ENCODE measurements around the gene PIR. TPM values are rescaled to one million over a fixed set of nuclear protein-coding genes. Genes with fewer than 3 reads are reported as not detected.

PIR gene
- total RNA-seq, 2 donors from 2014 or later = 3.9 to 5.3 TPM

DNA sequence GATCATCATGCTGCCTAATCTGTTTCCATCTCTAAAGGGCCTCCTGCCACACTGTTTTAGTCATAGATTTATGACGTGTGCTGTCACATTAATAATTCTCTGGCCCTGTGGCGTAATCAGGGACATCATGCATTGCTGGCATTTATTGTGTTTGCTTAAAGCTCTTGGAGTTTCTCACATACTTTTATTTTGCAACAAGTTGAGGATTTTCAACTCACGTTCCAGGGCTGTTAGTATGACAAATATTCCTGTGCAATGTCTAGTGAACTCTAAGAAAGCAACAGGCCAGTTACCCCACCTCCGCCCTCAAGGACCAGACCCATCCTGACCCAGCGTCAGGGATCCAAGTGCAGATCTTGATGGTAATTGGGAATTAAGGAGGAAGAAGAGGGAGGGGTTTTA, 150.1 kb downstream of the PIR start:
- Histone ChIP-seq H3K27ac (no peak overlapping the region), H3K4me1 (no peaks in the 10 kb centered on the region), H3K36me3 (replicated peaks in 1 of 2; ENCODE audit: insufficient read depth in 1 of 2, low read depth in 2 of 2) (no peaks in the 10 kb centered on the region), H3K9me3 (no peaks in the 10 kb centered on the region), H3K4me3 (no peak overlapping the region), H3K27me3 (no peaks in the 10 kb centered on the region)
- ATAC-seq (peak; percentile 66), DNase-seq (peak in 3 of 4 donors; percentile 7 to 19 (median 19))
- intact Hi-C loops (cut with DNase I) = no loop called here
- TF ChIP-seq, protein P1, sequence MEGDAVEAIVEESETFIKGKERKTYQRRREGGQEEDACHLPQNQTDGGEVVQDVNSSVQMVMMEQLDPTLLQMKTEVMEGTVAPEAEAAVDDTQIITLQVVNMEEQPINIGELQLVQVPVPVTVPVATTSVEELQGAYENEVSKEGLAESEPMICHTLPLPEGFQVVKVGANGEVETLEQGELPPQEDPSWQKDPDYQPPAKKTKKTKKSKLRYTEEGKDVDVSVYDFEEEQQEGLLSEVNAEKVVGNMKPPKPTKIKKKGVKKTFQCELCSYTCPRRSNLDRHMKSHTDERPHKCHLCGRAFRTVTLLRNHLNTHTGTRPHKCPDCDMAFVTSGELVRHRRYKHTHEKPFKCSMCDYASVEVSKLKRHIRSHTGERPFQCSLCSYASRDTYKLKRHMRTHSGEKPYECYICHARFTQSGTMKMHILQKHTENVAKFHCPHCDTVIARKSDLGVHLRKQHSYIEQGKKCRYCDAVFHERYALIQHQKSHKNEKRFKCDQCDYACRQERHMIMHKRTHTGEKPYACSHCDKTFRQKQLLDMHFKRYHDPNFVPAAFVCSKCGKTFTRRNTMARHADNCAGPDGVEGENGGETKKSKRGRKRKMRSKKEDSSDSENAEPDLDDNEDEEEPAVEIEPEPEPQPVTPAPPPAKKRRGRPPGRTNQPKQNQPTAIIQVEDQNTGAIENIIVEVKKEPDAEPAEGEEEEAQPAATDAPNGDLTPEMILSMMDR (IDR thresholded peaks at IDR 0.05) = no peak
- no peak for TF ChIP-seq POLR2A (IDR thresholded peaks at IDR 0.05)
- 47 to 56% methylated on average over 5 of the region's 5 CpGs for WGBS, 2 donors

DNA sequence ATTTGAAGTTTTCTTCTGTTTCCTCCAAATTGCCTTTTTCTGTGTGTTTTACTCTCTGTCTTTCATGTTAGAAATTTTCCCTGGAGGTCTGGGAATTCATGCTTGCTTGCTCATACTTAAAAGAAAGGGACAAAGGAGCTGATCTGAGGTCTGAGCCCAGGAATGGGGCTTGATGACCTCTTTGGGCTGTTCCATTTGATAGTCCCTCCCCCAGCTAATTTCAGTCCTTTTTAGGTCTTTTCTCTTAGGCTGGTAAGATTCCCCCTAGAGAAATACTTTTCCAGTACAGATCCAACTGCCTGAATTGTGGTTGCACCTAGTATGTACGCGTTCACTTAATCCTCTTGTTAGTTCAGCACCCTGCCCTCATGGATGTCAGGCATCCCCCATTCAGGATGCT, 152.3 kb downstream of the PIR start:
- TF ChIP-seq, protein P1 (IDR thresholded peaks at IDR 0.05) = no peak
- no peak for TF ChIP-seq POLR2A (IDR thresholded peaks at IDR 0.05)
- 89 to 90% methylated on average over 2 of the region's 2 CpGs for WGBS, 2 donors
- H3K9me3 ChIP-seq = no peaks in the 10 kb centered on the region
- H3K36me3 ChIP-seq (replicated peaks in 1 of 2; ENCODE audit: insufficient read depth in 1 of 2, low read depth in 2 of 2) = no peaks in the 10 kb centered on the region
- ATAC-seq (no peak), DNase-seq (no peak)
- H3K4me3 ChIP-seq = no peak overlapping the region
- no peaks in the 10 kb centered on the region for H3K27me3 ChIP-seq
- H3K4me1 ChIP-seq = no peaks in the 10 kb centered on the region
- H3K27ac ChIP-seq = no peak overlapping the region
- intact Hi-C loops (cut with DNase I) = no loop called here

DNA sequence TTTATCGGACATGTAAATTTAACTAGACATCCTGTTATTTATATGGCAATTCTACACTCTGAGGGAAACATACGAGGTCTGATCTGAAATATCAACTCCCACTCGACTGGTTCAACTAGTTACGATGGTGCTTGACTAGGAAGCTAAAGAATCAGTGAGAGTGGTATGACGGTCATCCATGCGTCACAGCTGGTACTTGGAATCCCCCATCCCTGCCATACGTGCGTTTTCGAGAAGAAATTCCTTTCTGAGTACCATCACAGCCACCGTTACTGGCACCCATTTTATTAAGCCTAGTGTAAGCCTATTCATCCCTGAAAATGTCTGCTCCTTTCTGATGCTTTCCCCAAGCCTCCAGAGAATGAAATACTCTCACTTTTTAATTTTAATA, 157.1 kb downstream of the PIR start:
- peaks cover 8% of the 10 kb centered on the region for H3K4me1 ChIP-seq
- peaks cover 0 to 4% of the 10 kb centered on the region in 2 donors for H3K36me3 ChIP-seq (replicated peaks in 1 of 2; ENCODE audit: insufficient read depth in 1 of 2, low read depth in 2 of 2)
- H3K27ac ChIP-seq = peak overlapping the region in 3 of 4 donors; percentile 37 to 98 (median 95)
- no peaks in the 10 kb centered on the region for H3K9me3 ChIP-seq
- TF ChIP-seq POLR2A (IDR thresholded peaks at IDR 0.05) = no peak
- TF ChIP-seq, protein P1 (IDR thresholded peaks at IDR 0.05) = no peak
- DNase-seq = peak; percentile 21 to 42 (median 22)
- no peaks in the 10 kb centered on the region for H3K27me3 ChIP-seq
- H3K4me3 ChIP-seq = no peak overlapping the region
- WGBS, 2 donors = 0% methylated on average over 10 of the region's 10 CpGs
- intact Hi-C loops (cut with DNase I) = no loop called here
- peak; percentile 5 for ATAC-seq

DNA sequence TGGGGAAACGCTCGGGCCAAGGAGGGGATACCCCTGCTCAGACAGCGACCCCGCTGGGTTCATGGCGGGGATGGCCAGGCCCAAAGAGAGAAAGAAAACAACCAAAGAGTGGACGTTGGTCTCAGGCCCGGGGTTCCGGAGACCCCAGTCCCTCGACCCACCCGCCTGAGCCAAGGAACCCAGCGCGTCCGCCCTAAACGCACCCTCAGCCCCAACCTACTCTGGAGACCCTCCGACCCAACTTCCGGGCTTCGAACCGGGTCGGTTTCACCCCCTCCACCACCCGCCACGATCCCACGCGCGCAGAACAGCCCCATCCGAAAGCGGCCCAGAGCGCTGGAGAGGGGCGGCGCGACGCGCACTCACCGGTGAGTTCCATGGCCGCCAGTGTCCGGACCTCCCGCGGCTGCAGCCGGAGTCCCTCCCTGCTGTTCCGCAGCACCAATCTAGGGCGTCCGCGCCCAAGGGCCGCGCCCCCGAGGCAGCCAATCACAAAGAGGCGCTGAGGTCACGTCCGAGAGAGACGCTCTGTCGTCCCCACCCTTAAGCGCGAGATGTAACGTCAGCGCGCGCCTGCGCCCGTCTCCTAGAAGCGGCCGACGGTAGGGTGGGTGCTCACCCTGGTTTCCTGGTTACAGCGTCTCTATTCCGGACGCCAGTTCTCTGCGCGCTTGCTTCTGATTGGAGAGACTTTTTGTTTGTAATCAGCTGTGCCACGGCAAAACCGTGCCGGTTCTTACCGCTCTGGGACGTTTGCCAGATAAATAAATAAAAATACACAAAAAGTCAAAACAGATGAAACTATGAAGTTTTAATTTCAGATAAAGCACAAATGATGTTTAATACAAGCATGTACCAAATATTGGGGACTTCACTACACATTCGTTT, 157.8 kb downstream of the PIR start, which contains the start of gene PIGA:
PIGA (minus strand) TSS at position 389 of the 888 bp plus-strand sequence. CDS start 3,593 bp downstream, outside the sequence.
- DNase-seq (peak; percentile 94 to 97 (median 95)), ATAC-seq (peak; percentile 98)
- H3K36me3 ChIP-seq (replicated peaks in 1 of 2; ENCODE audit: insufficient read depth in 1 of 2, low read depth in 2 of 2) = peaks cover 0 to 5% of the 10 kb centered on the region in 2 donors
- H3K27ac ChIP-seq = peak within 1 kb of the TSS; percentile 82 to 98 (median 93)
- peak; percentile 99 for TF ChIP-seq POLR2A (IDR thresholded peaks at IDR 0.05)
- TF ChIP-seq, protein P1 (IDR thresholded peaks at IDR 0.05) = no peak
- peaks cover 8% of the 10 kb centered on the region for H3K4me1 ChIP-seq
- no peak within 1 kb of the TSS for H3K4me3 ChIP-seq
- WGBS, 2 donors = 0 to 1% methylated on average over 13 to 54 of the region's 72 CpGs
- intact Hi-C loops (cut with DNase I) = no loop called here
- H3K27me3 ChIP-seq = no peaks in the 10 kb centered on the region
- no peaks in the 10 kb centered on the region for H3K9me3 ChIP-seq

Other genes starting within 250 kb of the PIR start
- 1 to 10 TPM; 1.6 to 4.9 TPM for gene ASB9, start 223.2 kb downstream of the PIR start, total RNA-seq
- gene ASB11, start 177.7 kb downstream of the PIR start, total RNA-seq = under 1 TPM in 1 of 2 donors, not detected in 1; 0.52 TPM
- 10 to 100 TPM in 1 of 2 donors, 1 to 10 TPM in 1; 9.3 to 24.7 TPM for gene PIGA, start 157.8 kb downstream of the PIR start, total RNA-seq
- under 1 TPM in 1 of 2 donors, not detected in 1; 0.66 TPM for gene VEGFD, start 108.9 kb downstream of the PIR start, total RNA-seq
- gene BMX, start 7.5 kb upstream of the PIR start, total RNA-seq = under 1 TPM in 1 of 2 donors, not detected in 1; 0.52 TPM
- 10 to 100 TPM in 1 of 2 donors, 1 to 10 TPM in 1; 6.2 to 17.5 TPM for gene ACE2, start 107.6 kb upstream of the PIR start, total RNA-seq
- gene CLTRN, start 171.5 kb upstream of the PIR start, total RNA-seq = 1 to 10 TPM; 1.3 to 1.6 TPM
- 1 to 10 TPM; 6.2 to 6.6 TPM for gene CA5B, start 244.9 kb upstream of the PIR start, total RNA-seq